Mesenchymal stem cell (in vitro differentiated cells and primary cell): ENCODE measurements around the gene YJEFN3.
A peak's percentile ranks its signal among the peaks of the same experiment; 100 is the strongest.

Source experiments
- DNase-seq: peaks from one replicate; pipeline ENCODE4 v3.0.0-alpha.2; 2013
- H2AFZ ChIP-seq: one replicate; pipeline ENCODE4 v1.6.1; 2013; ENCODE audit warnings: low read depth, mild to moderate bottlenecking, control low read depth, inconsistent platforms, low read length, moderate library complexity
- H2AK5ac ChIP-seq: 2 replicates; pipeline ENCODE4 v1.6.1; 2013; ENCODE audit warnings: low read length, moderate library complexity, mild to moderate bottlenecking, inconsistent platforms; ENCODE audit not compliant: severe bottlenecking
- H2BK120ac ChIP-seq: one replicate; pipeline ENCODE4 v1.6.1; 2013; ENCODE audit warnings: low read depth, mild to moderate bottlenecking, inconsistent platforms, low read length, moderate library complexity
- H2BK12ac ChIP-seq, 2 experiments: one replicate each; pipeline ENCODE4 v1.6.1; 2013; ENCODE audit warnings: inconsistent platforms in 2 of 2, low read length in 2 of 2, mild to moderate bottlenecking in 2 of 2, moderate library complexity in 2 of 2, control low read depth in 1 of 2
- H2BK15ac ChIP-seq: one replicate; pipeline ENCODE4 v1.6.1; 2013; ENCODE audit warnings: mild to moderate bottlenecking, low read depth, inconsistent platforms; ENCODE audit not compliant: poor library complexity, severe bottlenecking
- H2BK5ac ChIP-seq: 2 replicates; pipeline ENCODE4 v1.6.1; 2013; ENCODE audit warnings: low read depth, mild to moderate bottlenecking, low read length, control low read depth, inconsistent platforms; ENCODE audit not compliant: poor library complexity, severe bottlenecking
- H3K14ac ChIP-seq, 2 experiments: one replicate each; pipeline ENCODE4 v1.6.1; 2013; ENCODE audit warnings: inconsistent platforms in 2 of 2, low read length in 2 of 2, control low read depth in 1 of 2, mild to moderate bottlenecking in 1 of 2, moderate library complexity in 1 of 2
- H3K18ac ChIP-seq, 2 experiments: one replicate each; pipeline ENCODE4 v1.6.1; 2013; ENCODE audit warnings: inconsistent platforms in 2 of 2, low read length in 2 of 2, control low read depth in 1 of 2, low read depth in 1 of 2, mild to moderate bottlenecking in 1 of 2
- H3K23ac ChIP-seq, 2 experiments: one replicate each; pipeline ENCODE4 v1.6.1; 2013; ENCODE audit warnings: inconsistent platforms in 2 of 2, low read length in 2 of 2, mild to moderate bottlenecking in 2 of 2, moderate library complexity in 2 of 2, control low read depth in 1 of 2
- H3K27ac ChIP-seq: 2 replicates; pipeline ENCODE4 v1.5.1; 2013; ENCODE audit warnings: mild to moderate bottlenecking, moderate library complexity, low read length, control low read depth, inconsistent platforms; ENCODE audit not compliant: poor library complexity, severe bottlenecking
- H3K27me3 ChIP-seq, 2 experiments: 2 replicates each; pipeline versions ENCODE4 v1.6.1 to v1.7.0; 2013; ENCODE audit warnings: low read length in 2 of 2, mild to moderate bottlenecking in 2 of 2, moderate library complexity in 2 of 2, control low read depth in 1 of 2, inconsistent platforms in 1 of 2; ENCODE audit not compliant: control insufficient read depth in 1 of 2, insufficient read depth in 1 of 2
- H3K36me3 ChIP-seq, 2 experiments: 2 replicates each; pipeline versions ENCODE4 v1.6.1 to v1.7.0; 2013; ENCODE audit warnings: low read length in 2 of 2, control low read depth in 1 of 2, inconsistent platforms in 1 of 2, low read depth in 1 of 2, mild to moderate bottlenecking in 1 of 2; ENCODE audit not compliant: insufficient read depth in 2 of 2, control insufficient read depth in 1 of 2
- H3K4ac ChIP-seq, 2 experiments: one replicate each; pipeline ENCODE4 v1.6.1; 2013; ENCODE audit warnings: inconsistent platforms in 2 of 2, low read length in 2 of 2, mild to moderate bottlenecking in 2 of 2, moderate library complexity in 2 of 2, control low read depth in 1 of 2, low read depth in 1 of 2
- H3K4me1 ChIP-seq: 2 replicates; pipeline ENCODE4 v1.6.1; 2013; ENCODE audit warnings: low read depth, low read length, control low read depth; ENCODE audit not compliant: control insufficient read depth, insufficient read depth
- H3K4me2 ChIP-seq: 2 replicates; pipeline ENCODE4 v1.6.1; 2013; ENCODE audit warnings: low read length, mild to moderate bottlenecking, inconsistent platforms; ENCODE audit not compliant: poor library complexity, severe bottlenecking
- H3K4me3 ChIP-seq, 2 experiments: 2 replicates each; pipeline versions ENCODE4 v1.5.1 to v1.7.0; 2013; ENCODE audit warnings: low read length in 2 of 2, mild to moderate bottlenecking in 2 of 2, control low read depth in 1 of 2, low read depth in 1 of 2; ENCODE audit not compliant: insufficient read depth in 1 of 2
- H3K79me1 ChIP-seq: replicated peaks from 2 replicates; pipeline ENCODE4 v1.6.1; 2013; ENCODE audit warnings: mild to moderate bottlenecking, control low read depth, low read length, inconsistent platforms; ENCODE audit not compliant: poor library complexity, severe bottlenecking
- H3K9ac ChIP-seq: 2 replicates; pipeline ENCODE4 v1.7.0; 2013; ENCODE audit warnings: mild to moderate bottlenecking, low read length, moderate library complexity
- H3K9me3 ChIP-seq: 2 replicates; pipeline ENCODE4 v1.7.0; 2013; ENCODE audit warnings: mild to moderate bottlenecking, low read length; ENCODE audit not compliant: control insufficient read depth
- H4K8ac ChIP-seq: one replicate; pipeline ENCODE4 v1.6.1; 2013; ENCODE audit warnings: inconsistent platforms, mild to moderate bottlenecking, low read length, moderate library complexity
- H4K91ac ChIP-seq: one replicate; pipeline ENCODE4 v1.6.1; 2013; ENCODE audit warnings: mild to moderate bottlenecking, low read length, inconsistent platforms
- WGBS: methylation state at CpG from one replicate; pipeline ENCODE4 v1.1.7; 2013; ENCODE audit warnings: mixed read lengths; 5-methylcytosine and 5-hydroxymethylcytosine counted together

Gene YJEFN3

GRCh38 chr19:19513682-19514081 lies 15.0 kb upstream of the YJEFN3 start:
- Histone ChIP-seq H3K36me3 (peaks cover 1 to 20% of the 10 kb centered on the region in 2 experiments), H3K4me2 (no peak overlapping the region), H3K14ac (no peak overlapping the region), H2BK5ac (no peak overlapping the region), H2BK15ac (no peak overlapping the region), H3K9me3 (peaks cover 3% of the 10 kb centered on the region), H3K4me1 (peaks cover 9% of the 10 kb centered on the region), H3K4ac (no peak overlapping the region), H2AK5ac (no peak overlapping the region), H3K27me3 (no peaks in the 10 kb centered on the region), H3K79me1 (peaks cover 15% of the 10 kb centered on the region), H2AFZ (no peak overlapping the region), H3K4me3 (peak overlapping the region in 1 of 2 experiments; percentile 39), H3K9ac (peak overlapping the region; percentile 32), H3K23ac (no peak overlapping the region), H4K91ac (no peak overlapping the region), H4K8ac (no peak overlapping the region), H3K27ac (no peak overlapping the region), H3K18ac (no peak overlapping the region), H2BK120ac (no peak overlapping the region), H2BK12ac (no peak overlapping the region)
- 98% methylated on average over 17 of the region's 17 CpGs for WGBS
- DNase-seq = no peak

GRCh38 chr19:19514215-19514657 lies 14.5 kb upstream of the YJEFN3 start:
- no peak overlapping the region for H2BK12ac ChIP-seq
- no peak overlapping the region for H3K27ac ChIP-seq
- no peak overlapping the region for H2AK5ac ChIP-seq
- H3K9me3 ChIP-seq = peaks cover 3% of the 10 kb centered on the region
- H3K18ac ChIP-seq = no peak overlapping the region
- H3K4me1 ChIP-seq = peaks cover 12% of the 10 kb centered on the region
- no peak overlapping the region for H2BK15ac ChIP-seq
- no peak overlapping the region for H2AFZ ChIP-seq
- no peak overlapping the region for H3K14ac ChIP-seq
- no peak overlapping the region for H3K23ac ChIP-seq
- no peak overlapping the region for H2BK120ac ChIP-seq
- peaks cover 18% of the 10 kb centered on the region for H3K79me1 ChIP-seq
- H3K27me3 ChIP-seq = no peaks in the 10 kb centered on the region
- no peak overlapping the region for H3K4ac ChIP-seq
- peaks cover under 1 to 21% of the 10 kb centered on the region in 2 experiments for H3K36me3 ChIP-seq
- H3K4me2 ChIP-seq = no peak overlapping the region
- H4K8ac ChIP-seq = no peak overlapping the region
- H3K9ac ChIP-seq = peak overlapping the region; percentile 32
- peak overlapping the region in 1 of 2 experiments; percentile 39 for H3K4me3 ChIP-seq
- DNase-seq = no peak
- 95% methylated on average over 43 of the region's 46 CpGs for WGBS
- no peak overlapping the region for H2BK5ac ChIP-seq
- no peak overlapping the region for H4K91ac ChIP-seq

- H2BK120ac ChIP-seq = peak within 1 kb of the TSS; percentile 73
- WGBS = 97% methylated on average over 74 of the region's 74 CpGs
- H3K9me3 ChIP-seq = peaks cover 3% of the 10 kb centered on the region
- peak within 1 kb of the TSS; percentile 25 for H3K27ac ChIP-seq
- no peak within 1 kb of the TSS for H2BK5ac ChIP-seq
- H3K4me2 ChIP-seq = peak within 1 kb of the TSS; percentile 89
- peak within 1 kb of the TSS; percentile 33 for H2AFZ ChIP-seq
- H3K4ac ChIP-seq = peak within 1 kb of the TSS; percentile 95
- H3K9ac ChIP-seq = peak within 1 kb of the TSS; percentile 97
- H3K18ac ChIP-seq = peak within 1 kb of the TSS; percentile 87 to 95
- peaks cover 8 to 26% of the 10 kb centered on the region in 2 experiments for H3K36me3 ChIP-seq
- peak within 1 kb of the TSS; percentile 77 for H4K91ac ChIP-seq
- H3K4me3 ChIP-seq = peak within 1 kb of the TSS; percentile 75 to 98
- H3K4me1 ChIP-seq = peaks cover 14% of the 10 kb centered on the region
- H3K14ac ChIP-seq = peak within 1 kb of the TSS in 1 of 2 experiments; percentile 80
- no peak for DNase-seq
- peak within 1 kb of the TSS; percentile 61 for H2BK15ac ChIP-seq
- H3K23ac ChIP-seq = no peak within 1 kb of the TSS
- H4K8ac ChIP-seq = peak within 1 kb of the TSS; percentile 99
- no peaks in the 10 kb centered on the region for H3K27me3 ChIP-seq
- peaks cover 23% of the 10 kb centered on the region for H3K79me1 ChIP-seq
- no peak within 1 kb of the TSS for H2BK12ac ChIP-seq
- peak within 1 kb of the TSS; percentile 14 for H2AK5ac ChIP-seq
These were observed 13.7 kb upstream of the YJEFN3 start, which contains the start of gene TSSK6 for GRCh38 chr19:19514881-19515641. Gene TSSK6, minus strand, starts transcription at chr19:19515548. Its CDS starts 121 bp downstream, at chr19:19515427.
